Measurements from ENCODE around the gene LILRA5.
A peak's percentile ranks its signal among the peaks of the same experiment; 100 is the strongest.
"Not testable (repeated sequence)": the region's sequence is repeated elsewhere in the genome, so short reads cannot be mapped to it uniquely, and the experiment has no call there.

Gene LILRA5

GRCh38 chr19:54277111-54277615 is 35.8 kb downstream of the LILRA5 start:
- not testable (repeated sequence) for DNase-seq (ENCODE audit: low spot score)

- DNase-seq (ENCODE audit: low spot score) = no peak
These were observed 37.0 kb downstream of the LILRA5 start for GRCh38 chr19:54275951-54276350.

GRCh38 chr19:54274516-54274915 is 38.5 kb downstream of the LILRA5 start:
- not testable (repeated sequence) for DNase-seq (ENCODE audit: low spot score)

GRCh38 chr19:54273821-54274220 is 39.1 kb downstream of the LILRA5 start:
- no peak for DNase-seq (ENCODE audit: low spot score)

- DNase-seq (ENCODE audit: low spot score) = not testable (repeated sequence)
These were observed 40.8 kb downstream of the LILRA5 start for GRCh38 chr19:54272181-54272580.

- DNase-seq (ENCODE audit: low spot score) = not testable (repeated sequence)
These were observed 41.4 kb downstream of the LILRA5 start for GRCh38 chr19:54271587-54271986.

- DNase-seq (ENCODE audit: low spot score) = no peak
These were observed 41.9 kb downstream of the LILRA5 start for GRCh38 chr19:54271106-54271505.

- DNase-seq (ENCODE audit: low spot score) = no peak
These were observed 44.0 kb downstream of the LILRA5 start for GRCh38 chr19:54268936-54269335.

GRCh38 chr19:54266133-54266532 is 46.8 kb downstream of the LILRA5 start:
- DNase-seq (ENCODE audit: low spot score) = peak; percentile 52

GRCh38 chr19:54262470-54262869 is 50.5 kb downstream of the LILRA5 start:
- no peak for DNase-seq (ENCODE audit: low spot score)

GRCh38 chr19:54262066-54262465 is 50.9 kb downstream of the LILRA5 start:
- no peak for DNase-seq (ENCODE audit: low spot score)

GRCh38 chr19:54257116-54257480 is 55.9 kb downstream of the LILRA5 start, which contains the start of gene LILRB5:
LILRB5 (minus strand) TSS chr19:54257273; CDS start chr19:54257193, 80 bp downstream.
- DNase-seq (ENCODE audit: low spot score) = no peak

Small RNAs within 50 kb of the gene (small RNA-seq; reads per million reads assigned to genes)
- gene AC245884.12 (0 reads per million in 2 experiments), gene MIR4752 (0 reads per million in 2 experiments), gene RNU6-1307P (0 reads per million in 2 experiments)

Data from SK-N-DZ (cell line).